WTC11 (cell line): Measurements from ENCODE around the gene SMYD3.
A peak's percentile ranks its signal among the peaks of the same experiment; 100 is the strongest.

Experiments used
- ATF3 ChIP-seq: sonication (generic); formaldehyde crosslinking; conservative IDR thresholded peaks from 2 replicates; pipeline ENCODE4 v1.8.1; 2022; ENCODE audit warnings: mild to moderate bottlenecking, missing genetic modification reagents
- CREM ChIP-seq: sonication (generic); formaldehyde crosslinking; IDR thresholded peaks from 2 replicates; pipeline ENCODE4 v1.8.1; 2022; ENCODE audit warnings: mild to moderate bottlenecking, missing genetic modification reagents, moderate library complexity
- CTCF ChIP-seq: fragments of 200-600 bp; IDR thresholded peaks from 2 replicates; pipeline ENCODE4 v1.8.0; 2022; ENCODE audit warnings: antibody characterized with exemption
- JUN ChIP-seq: sonication (generic); formaldehyde crosslinking; IDR thresholded peaks from 2 replicates; pipeline ENCODE4 v1.8.0; 2023; ENCODE audit warnings: mild to moderate bottlenecking, missing genetic modification reagents
- NFYB ChIP-seq: sonication (generic); formaldehyde crosslinking; conservative IDR thresholded peaks from 2 replicates; pipeline ENCODE4 v1.8.0; 2022; ENCODE audit warnings: low read depth, missing genetic modification reagents
- ZNF512 ChIP-seq: sonication (generic); formaldehyde crosslinking; IDR thresholded peaks from 2 replicates; pipeline ENCODE4 v1.8.1; 2022; ENCODE audit warnings: missing genetic modification reagents, borderline replicate concordance

GRCh38 chr1:245797592-245798348 lies 709.3 kb downstream of the SMYD3 start:
- TF ChIP-seq JUN = no peak
- TF ChIP-seq CTCF = peak; percentile 76
- TF ChIP-seq CREM (CRISPR knock-in tag) = no peak
- TF ChIP-seq NFYB (CRISPR knock-in tag) = no peak
- TF ChIP-seq ATF3 (CRISPR knock-in tag) = no peak
- TF ChIP-seq ZNF512 = no peak
